GM23338 (cell line): ENCODE measurements around the gene LMOD3. TPM values are rescaled to one million over a fixed set of nuclear protein-coding genes. Genes with fewer than 3 reads are reported as not detected.

Experiments used
- ATAC-seq: fragments of 200-7000 bp; cut with Tn5 transposase; 3 replicates; pipeline ENCODE4 v1.9.1; 2020
- DNase-seq: peaks from one replicate; pipeline ENCODE4 v3.0.0-alpha.2; 2015; ENCODE audit warnings: low spot score
- H2AFZ ChIP-seq: fragments of 200-600 bp; sonication (generic); 2 replicates; pipeline ENCODE4 v1.8.0; 2016; ENCODE audit warnings: antibody characterized with exemption, mild to moderate bottlenecking, moderate library complexity
- H3F3A ChIP-seq: fragments of 200-600 bp; sonication (generic); replicated peaks from 2 replicates; pipeline ENCODE4 v1.8.0; 2017; ENCODE audit warnings: antibody characterized with exemption, mixed run types, low read depth
- H3K27ac ChIP-seq: fragments of 200-600 bp; sonication (generic); 2 replicates; pipeline ENCODE4 v1.6.1; 2016; ENCODE audit warnings: low read depth
- H3K27me3 ChIP-seq: fragments of 200-600 bp; sonication (generic); 2 replicates; pipeline ENCODE4 v1.8.0; 2016; ENCODE audit warnings: mild to moderate bottlenecking, mixed run types, moderate library complexity; ENCODE audit not compliant: insufficient read depth
- H3K36me3 ChIP-seq: fragments of 200-600 bp; sonication (generic); 2 replicates; pipeline ENCODE4 v1.8.0; 2016; ENCODE audit warnings: mild to moderate bottlenecking; ENCODE audit not compliant: insufficient read depth
- H3K4me1 ChIP-seq: fragments of 200-600 bp; sonication (generic); 2 replicates; pipeline ENCODE4 v1.8.0; 2016; ENCODE audit warnings: mild to moderate bottlenecking, moderate library complexity; ENCODE audit not compliant: insufficient read depth
- H3K4me2 ChIP-seq: fragments of 200-600 bp; sonication (generic); 2 replicates; pipeline ENCODE4 v1.7.1; 2017; ENCODE audit warnings: mixed run types
- H3K4me3 ChIP-seq: fragments of 200-600 bp; sonication (generic); 2 replicates; pipeline ENCODE4 v1.6.1; 2016; ENCODE audit warnings: mixed run types
- H3K79me2 ChIP-seq: fragments of 200-600 bp; sonication (generic); replicated peaks from 2 replicates; pipeline ENCODE4 v1.8.0; 2017; ENCODE audit warnings: mild to moderate bottlenecking; ENCODE audit not compliant: insufficient read depth
- H3K9me2 ChIP-seq: fragments of 200-600 bp; sonication (generic); 2 replicates; pipeline ENCODE4 v1.8.0; 2017; ENCODE audit not compliant: insufficient read depth
- H4K20me1 ChIP-seq: fragments of 200-600 bp; sonication (generic); replicated peaks from 2 replicates; pipeline ENCODE4 v1.8.0; 2017; ENCODE audit warnings: mild to moderate bottlenecking; ENCODE audit not compliant: insufficient read depth
- H3K27ac Mint-ChIP-seq: 2 replicates; pipeline ENCODE4 v1.8.0; 2020; ENCODE audit warnings: inconsistent platforms, mild to moderate bottlenecking, moderate library complexity, mixed read lengths
- H3K27me3 Mint-ChIP-seq: 3 replicates; pipeline ENCODE4 v1.8.0; 2022; ENCODE audit warnings: low read depth, mild to moderate bottlenecking, moderate library complexity, mixed read lengths, inconsistent platforms; ENCODE audit not compliant: insufficient read depth, poor library complexity
- H3K36me3 Mint-ChIP-seq: 3 replicates; pipeline ENCODE4 v1.8.0; 2021; ENCODE audit warnings: low read depth, mild to moderate bottlenecking, inconsistent platforms, moderate library complexity, mixed read lengths
- H3K4me1 Mint-ChIP-seq: 3 replicates; pipeline ENCODE4 v1.8.0; 2020; ENCODE audit warnings: mild to moderate bottlenecking, inconsistent platforms, mixed read lengths
- H3K4me3 Mint-ChIP-seq: 3 replicates; pipeline ENCODE4 v1.8.0; 2021; ENCODE audit warnings: moderate library complexity, mild to moderate bottlenecking, inconsistent platforms, mixed read lengths
- H3K9me3 Mint-ChIP-seq: 3 replicates; pipeline ENCODE4 v1.8.0; 2020; ENCODE audit warnings: moderate library complexity, mild to moderate bottlenecking, inconsistent platforms, mixed read lengths
- ETS1 ChIP-seq: IDR thresholded peaks from 2 replicates; pipeline ENCODE4 v1.6.1; 2016; ENCODE audit warnings: antibody characterized with exemption
- EZH2 ChIP-seq: fragments of 200-600 bp; sonication (generic); IDR thresholded peaks from one replicate; pipeline ENCODE4 v1.8.0; 2017; ENCODE audit warnings: antibody characterized with exemption, mild to moderate bottlenecking, low read depth; ENCODE audit not compliant: unreplicated experiment
- JUNB ChIP-seq: IDR thresholded peaks from one replicate; pipeline ENCODE4 v1.6.1; 2016; ENCODE audit warnings: antibody characterized with exemption; ENCODE audit not compliant: unreplicated experiment
- POLR2AphosphoS5 ChIP-seq: IDR thresholded peaks from 2 replicates; pipeline ENCODE4 v1.6.1; 2016; ENCODE audit warnings: antibody characterized with exemption, low read depth
- REST ChIP-seq: IDR thresholded peaks from one replicate; pipeline ENCODE4 v1.6.1; 2018; ENCODE audit warnings: antibody characterized with exemption; ENCODE audit not compliant: unreplicated experiment
- STAT1 ChIP-seq: IDR thresholded peaks from one replicate; pipeline ENCODE4 v1.6.1; 2016; ENCODE audit warnings: antibody characterized with exemption; ENCODE audit not compliant: unreplicated experiment
- ZNF114 ChIP-seq: fragments of 250-450 bp; sonication (Bioruptor Pico); IDR thresholded peaks from 2 replicates; pipeline ENCODE4 v1.5.0; 2020; ENCODE audit warnings: mild to moderate bottlenecking, moderate library complexity
- ZNF331 ChIP-seq: fragments of 250-450 bp; sonication (Bioruptor Pico); IDR thresholded peaks from 2 replicates; pipeline ENCODE4 v1.5.0; 2020; ENCODE audit warnings: low read depth, mild to moderate bottlenecking, moderate library complexity
- ZNF462 ChIP-seq: fragments of 250-450 bp; sonication (Bioruptor Pico); IDR thresholded peaks from 2 replicates; pipeline ENCODE4 v1.5.0; 2020; ENCODE audit warnings: mild to moderate bottlenecking, moderate library complexity
- polyA plus RNA-seq: library from polyadenylated mRNA; unstranded; fragments of >200 nt; fragmentation: Nextera tagmentation; extraction: Ambion mirVana; gene quantifications from 2 replicates; pipeline ENCODE4 v1.2.1, GENCODE V29; 2016
- total RNA-seq: library from RNA; depleted of rRNA; stranded (reverse); fragments of >200 nt; shearing (Covaris generic); gene quantifications from 2 replicates; pipeline ENCODE4 v1.2.3, GENCODE V29; 2014

Gene LMOD3
- total and polyA plus RNA-seq, 2 experiments from 2014 or later: 0.06 TPM; not detected in 1

- H3K4me3 Mint-ChIP-seq: no peak overlapping the region
- peaks cover 40% of the 10 kb centered on the region; the same call in 2 of the 3 replicates for H3K4me1 Mint-ChIP-seq
- Histone ChIP-seq H3K4me1 (peaks cover 44% of the 10 kb centered on the region), H3K27ac (0 out of 2 replicates have a peak overlapping the region, but pooled peaks have one; percentile 70), H3K27me3 (no peaks in the 10 kb centered on the region), H3K36me3 (no peaks in the 10 kb centered on the region), H3K9me2 (no peaks in the 10 kb centered on the region), H3F3A (no peaks in the 10 kb centered on the region), H3K4me2 (no peak overlapping the region), H3K4me3 (no peak overlapping the region), H4K20me1 (no peaks in the 10 kb centered on the region), H3K79me2 (0 out of 2 replicates have a peak, but pooled peaks cover 14% of the 10 kb centered on the region), H2AFZ (no peak overlapping the region)
- DNase-seq (no peak), ATAC-seq (no peak)
- no peak overlapping the region; the same call in 1 of the 2 replicates for H3K27ac Mint-ChIP-seq
- H3K9me3 Mint-ChIP-seq: no peaks in the 10 kb centered on the region
- TF ChIP-seq STAT1 (no peak), REST (no peak), ETS1 (no peak), ZNF462 (no peak), JUNB (no peak), ZNF114 (CRISPR knock-in tag) (no peak), ZNF331 (CRISPR knock-in tag) (no peak), EZH2 (no peak), POLR2AphosphoS5 (no peak)
- no peaks in the 10 kb centered on the region for H3K36me3 Mint-ChIP-seq
- H3K27me3 Mint-ChIP-seq: peaks cover 12% of the 10 kb centered on the region
Observed at GRCh38 chr3:69094467-69095205, 27.8 kb downstream of the LMOD3 start.
